D721Med (cell line): ENCODE data around the gene IMPA2.

ENCODE experiments used
- DNase-seq: peaks from one replicate; pipeline ENCODE4 v3.0.0; 2011; ENCODE audit warnings: low spot score; ENCODE audit not compliant: insufficient read length
- FAIRE-seq: peaks from 2 replicates; lab custom pipeline; 2011; peaks lifted over from hg19 to GRCh38; lab: Jason Lieb, UNC
- CTCF ChIP-seq: IDR thresholded peaks from 2 replicates; pipeline ENCODE4 v1.5.1; 2012; ENCODE audit warnings: mild to moderate bottlenecking, control low read depth; ENCODE audit not compliant: insufficient read depth; ENCODE audit errors: missing control alignments

IMPA2 gene

GRCh38 chr18:12048010-12048826 is 66.9 kb downstream of the IMPA2 start:
- FAIRE-seq (no peak), DNase-seq (no peak)
- TF ChIP-seq CTCF, result no peak

- FAIRE-seq, result no peak
- TF ChIP-seq CTCF, result no peak
- DNase-seq, result no peak
Observed at GRCh38 chr18:12048827-12049175, 67.5 kb downstream of the IMPA2 start.

- TF ChIP-seq CTCF, result no peak
- no peak for FAIRE-seq
- no peak for DNase-seq
Observed at GRCh38 chr18:12049978-12050811, 68.9 kb downstream of the IMPA2 start.

GRCh38 chr18:12052866-12053265 is 71.6 kb downstream of the IMPA2 start:
- no peak for FAIRE-seq

GRCh38 chr18:12053289-12053688 is 72.0 kb downstream of the IMPA2 start:
- FAIRE-seq (no peak), DNase-seq (no peak)
- TF ChIP-seq CTCF, result no peak

More at GRCh38 chr18:12052866-12053265, 71.6 kb downstream of the IMPA2 start:
- TF ChIP-seq CTCF, result no peak
- DNase-seq, result no peak

GRCh38 chr18:12056034-12056883 is 75.0 kb downstream of the IMPA2 start:
- DNase-seq (no peak), FAIRE-seq (no peak)
- no peak for TF ChIP-seq CTCF
